ENCODE measurements around the gene PFN2.
A peak's percentile ranks its signal among the peaks of the same experiment; 100 is the strongest.
"Not testable (repeated sequence)": the region's sequence is repeated elsewhere in the genome, so short reads cannot be mapped to it uniquely, and the experiment has no call there.

Gene PFN2, protein sequence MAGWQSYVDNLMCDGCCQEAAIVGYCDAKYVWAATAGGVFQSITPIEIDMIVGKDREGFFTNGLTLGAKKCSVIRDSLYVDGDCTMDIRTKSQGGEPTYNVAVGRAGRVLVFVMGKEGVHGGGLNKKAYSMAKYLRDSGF

DNA sequence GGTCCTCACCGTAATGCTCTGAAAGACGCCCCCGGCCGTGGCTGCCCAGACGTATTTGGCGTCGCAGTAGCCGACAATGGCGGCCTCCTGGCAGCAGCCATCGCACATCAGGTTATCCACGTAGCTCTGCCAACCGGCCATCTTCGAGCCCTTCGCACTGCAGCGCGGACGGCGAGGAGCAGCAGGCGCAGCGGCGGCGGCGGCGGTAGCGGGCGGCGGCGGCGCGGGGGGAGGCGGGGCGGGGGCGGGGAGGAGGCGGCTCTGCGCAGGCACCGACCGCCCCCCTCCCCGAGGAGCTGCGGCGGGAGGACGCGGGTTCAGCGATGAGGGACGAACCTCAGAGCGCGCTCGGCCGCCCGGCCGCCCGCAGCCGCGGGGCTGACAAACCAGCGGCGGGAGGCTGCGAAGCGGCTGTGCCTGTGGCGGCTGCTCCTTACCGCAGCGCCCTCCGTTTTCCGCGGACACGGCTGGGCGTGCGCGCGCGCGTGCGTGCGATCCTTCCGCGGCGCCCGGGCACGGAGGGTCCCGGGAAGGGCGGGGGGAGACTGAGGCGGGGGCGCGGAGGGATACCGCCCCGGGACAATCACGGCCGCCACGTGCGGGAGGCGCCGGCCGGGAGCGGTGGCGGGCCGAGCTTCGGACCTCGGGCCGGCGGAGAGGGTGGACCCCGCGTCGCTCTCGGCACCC is at the start of gene PFN2:
Gene PFN2 (minus strand): TSS at position 180 of the 687 bp plus-strand sequence. CDS start 39 bp downstream, at position 141.
- peak; percentile 10 to 19 for DNase-seq (ENCODE audit: low read depth in 2 of 2)

DNA sequence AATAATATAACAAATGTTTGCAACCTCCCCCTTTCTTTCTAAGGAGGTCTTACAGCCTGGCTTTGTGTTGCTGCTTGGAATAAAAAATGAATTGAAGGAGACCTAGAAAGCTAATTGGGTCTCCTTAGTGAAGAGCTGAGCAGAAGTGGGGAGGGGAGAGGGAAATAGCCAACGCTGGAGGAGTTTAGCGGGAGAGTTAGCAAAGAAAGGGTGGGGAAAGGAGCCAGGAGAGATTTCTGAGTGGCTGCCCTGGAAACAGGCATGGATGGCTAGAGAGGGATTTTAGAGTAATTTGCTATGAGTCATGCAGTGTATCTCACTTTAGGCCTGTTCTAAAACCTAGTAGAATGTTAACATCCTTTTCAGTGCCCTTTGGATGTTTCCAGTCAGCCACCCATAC is 45.2 kb upstream of the PFN2 start:
- no peak for DNase-seq (ENCODE audit: low read depth in 2 of 2)

DNA sequence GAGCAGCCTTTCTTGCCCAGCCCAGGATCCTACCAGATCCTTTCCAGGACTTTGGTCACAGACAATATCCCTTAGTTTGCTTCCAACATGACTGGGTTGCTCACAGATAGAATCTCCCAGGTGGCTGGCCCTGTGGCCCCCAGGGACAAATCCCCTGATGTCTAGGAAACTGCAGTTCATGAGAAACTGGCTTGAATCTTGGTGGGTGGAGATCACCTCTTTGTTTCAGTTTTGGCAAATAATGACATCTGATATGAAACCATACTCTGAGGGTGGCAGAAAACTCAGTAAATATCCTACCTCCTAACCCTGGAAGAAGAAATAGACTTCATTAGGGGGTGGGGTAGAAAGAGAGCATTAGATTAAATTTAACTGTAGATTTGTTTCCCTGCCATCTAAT is 44.1 kb upstream of the PFN2 start:
- no peak for DNase-seq (ENCODE audit: low read depth in 2 of 2)

DNA sequence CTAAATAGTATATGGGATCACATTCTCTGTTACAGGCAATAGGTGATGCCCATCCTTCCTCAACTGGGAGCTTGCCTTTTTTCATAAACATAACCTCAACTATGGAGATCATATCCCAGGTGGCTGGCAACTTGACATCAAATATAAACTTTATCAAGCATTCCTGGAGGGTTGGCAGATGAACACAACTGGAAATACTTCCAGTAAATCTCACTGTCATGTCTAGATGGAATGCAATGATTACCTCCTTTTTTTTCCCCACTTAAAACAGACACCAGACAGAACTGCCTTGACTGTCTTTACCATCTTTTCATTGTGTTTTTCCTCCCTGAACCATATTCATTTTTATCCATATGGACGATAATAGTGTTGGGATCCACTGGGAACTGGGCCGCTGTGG is 43.1 kb upstream of the PFN2 start:
- DNase-seq (ENCODE audit: low read depth in 2 of 2) = no peak

DNA sequence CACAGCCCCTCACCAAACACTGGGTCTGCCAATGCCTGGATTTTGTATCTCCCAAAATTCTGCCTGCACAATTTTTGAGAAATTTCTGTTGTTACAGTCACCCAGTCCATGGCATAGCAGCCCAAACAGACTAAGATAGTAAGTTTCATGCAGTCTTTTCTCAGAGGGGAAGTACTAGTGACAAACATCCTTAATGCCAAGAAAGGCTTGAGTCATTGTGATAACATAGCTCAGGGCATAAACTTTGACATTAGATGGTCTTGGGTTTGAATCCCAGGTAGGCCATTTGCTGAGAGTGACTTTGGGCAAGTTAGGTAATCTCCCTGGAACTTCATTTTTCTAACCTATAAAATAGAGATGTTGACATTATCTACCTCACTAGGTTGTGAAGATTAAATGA is 36.1 kb upstream of the PFN2 start:
- DNase-seq (ENCODE audit: low read depth in 2 of 2) = no peak

DNA sequence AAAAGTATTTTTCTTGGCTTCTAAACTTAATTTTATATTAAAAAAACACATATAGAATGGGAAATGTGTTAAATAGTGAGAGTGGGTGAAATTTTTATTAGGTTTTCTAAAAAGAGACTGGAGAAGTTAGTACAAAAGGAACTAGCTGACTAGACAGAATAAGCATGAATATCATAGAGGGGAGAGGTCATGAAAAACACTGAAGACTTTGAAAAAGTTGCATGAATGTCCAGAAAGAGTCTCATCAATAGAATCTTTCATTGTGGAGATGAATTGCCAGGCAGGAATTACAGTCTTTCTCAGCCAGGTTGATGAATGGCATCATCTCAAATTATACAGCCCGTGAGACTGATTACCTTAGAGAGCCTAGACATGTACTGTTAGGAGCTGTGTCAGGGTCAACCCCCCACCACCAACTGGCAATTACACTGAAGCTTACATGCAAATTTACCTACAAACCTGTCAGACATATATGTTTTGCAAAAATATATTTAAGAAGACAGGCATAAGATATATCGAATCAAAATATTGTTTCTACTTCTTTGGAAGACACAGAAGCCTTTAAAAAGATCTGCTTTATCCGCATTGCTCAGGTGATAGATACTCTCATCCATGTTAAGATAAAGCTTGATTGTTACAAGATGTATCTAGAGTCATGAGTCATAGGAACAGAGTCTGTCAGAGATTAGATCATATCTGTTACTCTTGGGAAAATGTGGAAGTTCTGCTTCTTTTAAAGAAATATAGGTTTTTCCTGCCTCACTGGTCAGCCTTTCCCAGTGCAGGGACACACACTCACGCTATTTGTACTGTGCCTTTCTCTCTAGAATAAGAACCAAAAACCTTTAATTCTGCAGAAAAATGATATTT is 34.8 kb upstream of the PFN2 start:
- no peak for DNase-seq (ENCODE audit: low read depth in 2 of 2)

DNA sequence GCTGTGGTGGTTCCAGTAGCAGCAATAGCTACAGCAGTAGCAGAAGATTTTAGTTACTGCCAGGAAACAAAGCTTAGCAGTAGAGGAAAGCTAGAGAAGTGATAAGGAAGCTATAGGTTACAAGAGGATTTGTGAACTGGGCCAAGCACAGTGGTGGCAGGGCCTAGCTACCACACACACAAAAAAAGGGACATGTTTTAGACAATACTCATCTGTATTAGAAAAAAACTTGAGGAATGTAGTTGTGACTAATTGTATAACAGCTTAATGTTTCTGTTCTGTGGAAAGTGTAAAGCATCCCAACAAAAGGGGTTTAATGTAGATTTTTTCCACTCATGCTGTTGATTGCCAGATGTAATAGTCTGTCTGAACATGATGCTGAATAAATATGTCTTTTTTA is 29.9 kb upstream of the PFN2 start:
- no peak for DNase-seq (ENCODE audit: low read depth in 2 of 2)

DNA sequence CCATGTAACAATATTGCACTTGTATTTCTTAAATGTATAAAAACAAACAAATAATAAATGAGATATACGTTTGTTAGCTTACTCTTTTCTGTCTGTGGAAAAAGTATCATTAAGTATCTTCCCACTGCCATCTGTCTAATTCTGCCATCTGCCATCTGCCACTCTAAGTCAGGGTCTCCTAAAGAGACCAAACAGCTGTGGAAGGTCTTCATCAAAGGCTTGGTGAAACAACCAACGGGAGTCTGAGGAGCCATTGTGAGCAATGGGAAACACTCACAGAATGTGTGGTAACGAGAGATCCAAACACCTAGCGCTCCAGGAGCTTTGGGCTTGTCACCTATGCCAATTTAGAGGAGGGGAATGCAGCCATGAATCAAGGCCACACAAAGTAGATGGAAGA is 28.7 kb upstream of the PFN2 start:
- DNase-seq (ENCODE audit: low read depth in 2 of 2) = no peak

DNA sequence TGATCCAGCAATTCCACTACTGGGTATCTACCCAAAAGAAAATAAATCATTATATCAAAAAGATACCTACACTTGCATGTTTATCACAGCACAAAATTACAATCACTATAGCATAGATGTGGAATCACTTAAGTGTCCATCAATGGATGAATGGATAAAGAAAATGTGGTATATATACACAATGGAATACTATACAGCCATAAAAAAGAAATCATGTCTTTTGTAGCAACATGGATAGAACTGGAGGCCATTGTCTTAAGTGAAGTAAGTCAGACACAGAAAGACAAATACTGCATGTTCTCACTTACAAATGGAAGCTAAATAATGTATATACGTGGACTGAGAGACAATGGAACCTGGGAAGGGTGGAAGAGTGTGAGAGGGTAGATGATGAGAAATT is 28.3 kb upstream of the PFN2 start:
- DNase-seq (ENCODE audit: low read depth in 2 of 2) = no peak

DNA sequence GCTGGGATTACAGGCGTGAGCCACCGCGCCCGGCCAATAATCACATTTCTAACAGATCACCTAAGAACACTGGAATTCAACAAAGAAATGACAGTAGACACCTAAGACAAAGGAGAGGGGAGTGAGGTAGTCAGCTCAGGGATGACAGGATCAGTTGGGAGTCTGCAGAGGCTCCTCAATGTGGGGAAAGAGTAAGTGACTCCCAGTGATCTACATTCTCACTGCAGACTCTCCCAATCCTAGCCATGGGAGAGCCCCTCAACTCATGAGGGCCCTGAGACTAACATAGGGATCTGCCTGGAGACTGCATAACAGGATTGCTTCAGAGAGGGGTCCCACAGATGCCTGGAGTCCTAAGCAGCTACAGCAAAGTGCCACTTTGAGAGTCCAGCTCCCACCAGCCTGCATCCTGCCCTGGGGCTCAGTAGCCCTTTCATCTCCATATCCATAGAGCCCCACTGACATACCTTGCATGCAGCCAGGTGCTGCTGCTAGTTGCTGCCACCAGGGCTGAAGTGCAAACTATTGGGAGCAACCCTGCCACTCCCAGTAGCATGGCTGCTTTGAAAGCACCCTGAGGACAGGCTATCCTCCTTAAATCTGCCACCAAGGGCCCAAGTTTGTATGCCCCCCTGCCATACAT is 21.8 kb upstream of the PFN2 start:
- DNase-seq (ENCODE audit: low read depth in 2 of 2) = no peak

DNA sequence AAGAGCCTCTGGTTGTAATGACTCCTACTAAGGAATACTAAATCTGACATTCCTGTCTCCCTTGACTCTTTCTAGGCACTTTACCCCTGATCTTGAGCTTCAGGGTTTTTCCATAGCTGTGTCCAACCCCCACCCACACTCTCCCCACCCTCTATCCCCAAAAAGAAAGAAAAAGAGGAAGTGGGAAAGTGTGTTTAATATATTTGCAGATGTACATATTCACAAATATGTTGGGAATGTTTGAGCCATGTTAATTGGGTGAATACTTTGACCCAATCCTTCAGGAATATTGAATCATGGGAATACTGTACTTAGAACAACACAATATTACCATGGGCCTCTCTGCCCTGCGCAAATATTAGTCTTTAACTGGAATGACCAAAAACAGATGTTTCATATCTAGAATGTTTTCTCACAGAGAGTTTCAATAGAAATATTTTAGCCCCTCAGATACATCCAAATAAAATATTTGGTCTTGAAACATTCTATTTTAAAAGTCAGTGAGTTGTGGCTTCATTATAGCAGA is 19.8 kb upstream of the PFN2 start:
- DNase-seq (ENCODE audit: low read depth in 2 of 2) = no peak

DNA sequence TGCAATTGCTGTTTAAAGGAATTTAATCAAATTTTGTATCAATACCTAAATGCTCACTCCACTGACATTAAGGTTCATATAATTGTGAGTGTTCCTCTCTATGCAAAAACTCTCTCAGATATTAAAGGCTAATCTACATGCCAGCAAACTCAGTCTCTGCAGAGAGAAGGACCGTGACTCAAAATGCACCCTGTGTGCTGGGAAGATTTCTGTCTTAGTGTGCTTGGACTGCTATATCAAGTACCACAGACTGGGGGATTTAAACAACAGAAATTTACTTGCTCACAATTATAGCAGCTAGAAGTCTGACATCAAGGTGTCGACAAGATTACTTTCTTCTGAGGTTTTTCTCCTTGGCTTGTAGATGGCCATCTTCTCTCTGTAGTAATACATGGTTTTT is 18.6 kb upstream of the PFN2 start:
- DNase-seq (ENCODE audit: low read depth in 2 of 2) = no peak

DNA sequence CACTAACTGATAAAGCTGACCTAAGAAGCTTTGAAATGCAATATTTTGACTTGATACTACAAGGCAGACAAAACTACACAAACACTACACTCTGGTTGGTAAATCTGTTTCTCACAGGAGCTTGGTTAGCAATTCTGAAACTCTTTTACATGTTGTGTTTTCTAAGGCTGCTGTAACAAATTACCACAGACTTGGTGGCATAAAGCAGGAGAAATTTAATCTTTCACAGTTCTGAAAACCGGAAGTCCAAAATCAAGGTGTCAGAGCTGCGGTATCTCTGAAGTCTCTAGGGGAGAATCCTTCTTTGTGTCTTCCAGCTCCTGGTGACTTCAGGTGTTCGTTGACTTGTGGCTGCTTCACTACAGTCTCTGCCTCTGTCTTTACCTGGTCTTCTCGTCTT is 12.9 kb upstream of the PFN2 start:
- DNase-seq (ENCODE audit: low read depth in 2 of 2) = no peak

DNA sequence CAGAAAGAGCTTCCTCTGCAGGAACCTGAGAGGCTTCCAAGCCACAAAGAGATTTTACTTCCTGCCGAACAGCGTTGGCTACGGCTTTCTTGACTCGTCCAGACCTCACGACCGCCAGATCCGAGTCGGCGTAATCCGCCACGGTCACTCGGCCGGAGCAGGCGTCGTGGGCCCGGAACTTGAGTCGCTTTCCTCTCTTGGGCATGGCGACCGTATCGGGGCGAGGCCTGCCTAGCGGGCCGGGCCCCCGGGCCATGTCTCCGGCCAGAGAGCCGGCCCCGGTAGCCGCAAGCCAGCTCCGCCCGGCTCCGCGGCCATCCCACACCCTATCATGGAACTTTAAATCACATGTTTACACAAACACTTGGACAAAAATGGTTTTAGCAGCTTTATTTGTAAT is 12.4 kb upstream of the PFN2 start:
- DNase-seq (ENCODE audit: low read depth in 2 of 2) = not testable (repeated sequence)

DNA sequence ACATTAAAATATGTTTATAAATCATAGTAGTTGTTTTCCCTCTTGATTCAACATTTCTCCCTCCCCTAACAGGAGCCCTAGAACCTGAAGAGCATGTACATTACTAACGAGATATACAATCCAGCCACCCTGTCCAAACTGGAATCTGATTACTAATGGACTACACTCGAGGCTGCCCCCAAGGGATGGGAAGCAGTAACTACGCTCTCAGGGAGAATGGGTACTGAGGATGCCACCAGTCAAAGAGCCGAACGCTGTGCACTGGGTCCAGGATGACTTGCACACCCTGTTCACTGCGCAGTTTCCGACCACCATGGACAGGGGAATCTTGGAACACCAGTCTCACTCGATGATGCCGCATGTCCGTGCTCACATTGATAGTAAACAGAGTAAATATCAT is 11.3 kb upstream of the PFN2 start:
- DNase-seq (ENCODE audit: low read depth in 2 of 2) = not testable (repeated sequence)

DNA sequence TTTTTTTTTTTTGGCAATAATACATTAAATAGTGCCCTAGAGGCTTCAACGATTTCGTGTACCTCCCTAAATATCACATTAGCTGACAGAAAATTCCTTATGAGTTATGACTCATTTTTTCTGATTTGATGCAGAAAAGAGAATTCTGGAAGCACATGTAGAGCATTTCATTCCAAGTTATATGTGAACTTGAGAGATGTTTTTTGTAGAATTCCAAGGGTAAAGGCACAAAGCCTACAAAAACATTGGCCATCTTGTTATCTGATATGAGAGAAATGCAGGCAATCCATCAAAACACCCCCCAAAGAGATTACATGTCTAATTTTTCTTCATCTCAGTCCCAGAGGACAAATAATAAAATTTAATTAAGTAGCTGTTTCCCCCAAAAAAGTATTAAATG is 6.7 kb upstream of the PFN2 start:
- no peak for DNase-seq (ENCODE audit: low read depth in 2 of 2)

DNA sequence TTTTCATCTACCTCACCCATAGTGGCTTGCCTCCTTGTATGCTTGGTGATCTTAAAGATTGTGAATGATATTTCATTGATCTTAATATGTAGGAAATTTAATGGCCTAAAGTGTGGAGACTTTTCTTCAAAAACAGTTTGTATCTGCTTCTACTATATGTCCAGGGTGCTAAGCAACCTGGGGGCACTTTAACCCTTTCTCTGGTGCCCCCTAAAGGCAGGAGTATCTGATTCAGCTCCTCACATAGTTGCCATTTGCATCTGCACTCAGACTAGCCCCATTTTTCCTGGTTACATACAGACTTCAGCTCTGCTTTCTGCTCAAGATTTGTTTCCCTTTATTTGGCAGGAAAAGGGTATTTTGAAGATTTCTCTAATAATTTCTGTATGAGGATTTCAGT is 5.2 kb upstream of the PFN2 start:
- no peak for DNase-seq (ENCODE audit: low read depth in 2 of 2)

DNA sequence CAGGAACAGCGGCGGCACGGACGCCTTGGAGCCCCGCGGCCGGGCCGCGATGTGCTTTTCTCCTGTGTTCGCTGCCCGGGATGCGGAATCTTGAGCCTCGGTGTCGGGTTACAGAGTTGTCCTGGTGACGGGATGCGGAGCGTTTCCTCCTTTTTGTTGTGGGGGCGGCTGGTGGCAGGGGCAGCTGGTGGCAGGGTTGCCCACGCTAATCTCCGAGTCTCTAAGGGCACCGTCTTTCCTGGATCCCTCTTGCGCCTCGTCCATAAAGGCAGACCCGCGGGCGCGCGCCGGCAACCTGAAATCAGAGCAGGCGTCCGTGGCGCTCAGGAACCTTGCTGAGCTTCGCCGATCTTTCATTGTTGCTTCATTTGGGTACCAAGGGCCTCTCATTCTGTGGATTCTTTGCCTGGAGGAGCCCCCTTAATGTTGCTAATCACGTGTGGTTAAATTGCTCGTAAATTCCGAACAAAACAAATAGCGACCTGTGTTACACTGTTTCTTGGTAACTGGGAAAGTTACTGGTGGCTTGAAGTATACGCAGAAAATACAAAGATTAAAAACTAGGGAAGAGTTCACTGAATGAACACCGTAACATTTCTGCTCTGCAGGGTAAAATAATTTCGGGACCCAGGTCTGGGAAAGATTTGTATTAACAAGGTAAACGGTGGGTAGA is 844 bp upstream of the PFN2 start:
- DNase-seq (ENCODE audit: low read depth in 2 of 2) = no peak

DNA sequence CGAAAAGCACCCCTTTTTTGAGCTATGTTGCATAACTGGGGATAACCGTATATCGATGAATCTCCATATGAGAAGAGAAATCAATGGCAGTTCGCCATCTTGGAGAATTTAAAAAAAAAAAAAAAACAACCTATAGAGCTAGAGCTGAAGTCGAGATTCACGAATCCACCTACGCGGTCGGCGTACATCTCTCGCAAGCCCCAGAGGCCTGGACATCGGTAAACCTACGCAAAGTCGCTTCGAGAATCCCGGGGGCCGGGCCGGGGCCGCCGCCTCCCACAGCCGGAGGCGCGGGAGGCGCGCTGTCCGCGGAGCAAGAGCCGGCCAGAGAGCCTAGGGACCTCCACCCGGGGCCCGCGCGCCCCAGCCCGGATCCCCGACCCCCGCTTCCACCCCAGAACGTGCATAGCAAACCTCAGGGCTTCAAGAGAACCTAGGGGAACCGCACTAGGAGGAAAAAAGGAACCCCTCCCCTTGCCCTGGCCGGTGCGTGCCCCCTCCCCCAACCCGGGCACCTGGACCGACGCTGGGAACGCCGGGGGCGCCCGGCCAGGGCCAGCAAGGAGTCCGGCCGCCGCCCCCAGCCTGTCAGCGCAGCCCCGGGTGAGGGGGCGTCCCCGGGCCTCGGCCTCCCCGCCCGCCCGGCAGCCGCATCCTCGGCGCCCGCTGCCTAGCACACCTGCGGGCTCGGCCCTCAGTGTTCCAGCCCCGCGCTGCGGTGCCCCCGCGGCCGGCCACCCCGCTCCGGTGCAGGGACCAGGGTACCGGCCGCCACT is 567 bp downstream of the PFN2 start:
- DNase-seq (ENCODE audit: low read depth in 2 of 2) = peak; percentile 22 to 53

DNA sequence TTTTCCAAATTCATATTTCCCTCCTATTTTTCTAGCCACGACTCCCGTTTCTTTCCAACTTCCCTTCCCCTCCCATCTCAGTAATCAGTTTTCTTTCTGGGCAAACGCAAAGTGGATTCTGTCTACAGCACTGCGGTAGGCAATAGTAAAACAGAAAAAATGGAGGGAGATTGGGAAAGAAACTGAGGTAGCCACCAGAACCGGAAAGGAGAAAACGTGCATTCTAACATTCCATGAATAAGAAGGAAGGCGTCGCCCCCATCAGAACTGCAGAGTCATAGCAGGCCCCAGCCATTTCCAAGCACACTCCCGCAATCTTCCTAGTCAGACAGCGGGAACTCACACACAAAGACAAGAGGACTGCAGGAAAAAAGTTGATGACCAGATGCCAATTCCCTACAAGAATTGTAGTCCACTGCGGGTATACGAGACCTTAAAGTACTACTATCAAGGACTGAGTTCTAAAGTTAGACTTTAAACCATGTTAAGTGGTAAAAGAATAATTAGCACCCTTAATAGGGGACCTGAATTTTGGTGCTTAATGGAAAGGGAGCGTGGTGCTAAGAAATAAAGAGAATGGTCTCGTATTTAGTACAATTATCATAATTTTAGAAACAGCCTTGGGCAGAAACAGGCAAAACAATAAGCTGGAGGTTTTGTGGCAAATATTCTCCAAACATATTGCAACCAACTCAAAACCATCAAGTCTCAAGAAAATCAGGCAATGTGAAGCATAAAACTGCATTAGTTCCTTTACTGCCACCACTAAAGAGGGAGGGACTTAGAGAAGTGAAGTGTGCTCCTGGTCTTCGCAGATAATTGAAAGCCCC is 1.4 kb downstream of the PFN2 start:
- DNase-seq (ENCODE audit: low read depth in 2 of 2) = no peak

Measured in stimulated activated CD4-positive, alpha-beta T cell treated with anti-CD3 and anti-CD28 coated beads, Interleukin-15, amount 100 ng/mL, for 48 hours (primary cell).